Fibroblast of the aortic adventitia (primary cell): Measurements from ENCODE around the gene LRMDA. TPM values are rescaled to one million over a fixed set of nuclear protein-coding genes. Genes with fewer than 3 reads are reported as not detected.

Experiments used
- DNase-seq: peaks from one replicate; pipeline ENCODE4 v3.0.0-alpha.2; 2010; ENCODE audit warnings: low read depth
- H3K4me3 ChIP-seq: 2 replicates; pipeline ENCODE4 v1.5.1; 2011; ENCODE audit warnings: low read depth, mild to moderate bottlenecking, control low read depth, low read length, moderate library complexity
- total RNA-seq: library from RNA; depleted of rRNA; stranded (reverse); fragments of >200 nt; gene quantifications from 2 replicates; pipeline ENCODE4 v1.2.3, GENCODE V29; 2012; ENCODE audit warnings: low replicate concordance
- TF ChIP-seq, protein P1 (sequence below): IDR thresholded peaks from 2 replicates; pipeline ENCODE4 v1.5.1; 2011; ENCODE audit warnings: mild to moderate bottlenecking, low read length, control low read depth, inconsistent platforms; ENCODE audit not compliant: insufficient read depth

The LRMDA gene
- total RNA-seq, 1 donor = 6.3 TPM

- TF ChIP-seq, protein P1, sequence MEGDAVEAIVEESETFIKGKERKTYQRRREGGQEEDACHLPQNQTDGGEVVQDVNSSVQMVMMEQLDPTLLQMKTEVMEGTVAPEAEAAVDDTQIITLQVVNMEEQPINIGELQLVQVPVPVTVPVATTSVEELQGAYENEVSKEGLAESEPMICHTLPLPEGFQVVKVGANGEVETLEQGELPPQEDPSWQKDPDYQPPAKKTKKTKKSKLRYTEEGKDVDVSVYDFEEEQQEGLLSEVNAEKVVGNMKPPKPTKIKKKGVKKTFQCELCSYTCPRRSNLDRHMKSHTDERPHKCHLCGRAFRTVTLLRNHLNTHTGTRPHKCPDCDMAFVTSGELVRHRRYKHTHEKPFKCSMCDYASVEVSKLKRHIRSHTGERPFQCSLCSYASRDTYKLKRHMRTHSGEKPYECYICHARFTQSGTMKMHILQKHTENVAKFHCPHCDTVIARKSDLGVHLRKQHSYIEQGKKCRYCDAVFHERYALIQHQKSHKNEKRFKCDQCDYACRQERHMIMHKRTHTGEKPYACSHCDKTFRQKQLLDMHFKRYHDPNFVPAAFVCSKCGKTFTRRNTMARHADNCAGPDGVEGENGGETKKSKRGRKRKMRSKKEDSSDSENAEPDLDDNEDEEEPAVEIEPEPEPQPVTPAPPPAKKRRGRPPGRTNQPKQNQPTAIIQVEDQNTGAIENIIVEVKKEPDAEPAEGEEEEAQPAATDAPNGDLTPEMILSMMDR = no peak
- no peak for DNase-seq
- no peak overlapping the region for H3K4me3 ChIP-seq
These were observed 407.1 kb downstream of the LRMDA start for GRCh38 chr10:75838486-75838885.

DNA sequence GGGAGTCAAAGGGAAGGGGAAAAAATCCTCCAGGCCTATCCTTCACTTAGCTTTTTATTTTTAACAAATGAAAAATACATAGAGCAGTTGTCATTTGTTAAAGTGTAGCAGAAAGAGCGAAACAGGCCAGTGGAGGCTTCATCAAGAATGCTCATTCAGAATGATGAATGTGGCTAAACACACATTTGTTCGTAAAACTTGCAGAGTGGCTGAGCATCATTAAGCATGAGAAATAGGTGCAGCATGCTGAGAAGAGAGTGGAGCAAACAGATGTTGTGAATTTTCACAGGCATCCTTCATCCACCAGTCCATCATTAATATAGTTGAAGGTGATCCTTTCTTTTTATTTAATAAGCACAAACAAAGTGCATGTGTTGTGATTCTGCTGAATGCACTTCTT, 407.6 kb downstream of the LRMDA start:
- no peak for DNase-seq
- no peak overlapping the region for H3K4me3 ChIP-seq
- TF ChIP-seq, protein P1 = no peak

DNA sequence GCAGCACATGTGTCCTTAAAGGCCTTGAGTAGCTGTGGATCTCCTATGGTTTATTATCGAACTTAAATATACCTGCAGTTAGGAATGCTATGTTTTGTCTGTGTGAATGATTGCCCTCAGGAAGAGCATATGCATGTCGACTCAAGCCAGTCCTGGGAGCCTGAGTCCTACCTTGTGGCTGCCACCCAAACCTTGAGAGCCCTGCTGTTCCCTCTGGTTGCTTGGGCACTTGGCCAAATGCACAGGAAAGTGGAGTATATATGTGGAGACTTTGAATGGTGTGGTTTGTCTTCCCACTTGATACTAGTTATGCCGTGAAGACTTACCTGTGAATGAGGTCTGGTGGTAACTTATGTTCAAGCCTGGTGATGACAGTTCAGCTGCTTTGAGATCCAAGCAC, 409.8 kb downstream of the LRMDA start:
- TF ChIP-seq, protein P1 = no peak
- no peak overlapping the region for H3K4me3 ChIP-seq
- DNase-seq = no peak

DNA sequence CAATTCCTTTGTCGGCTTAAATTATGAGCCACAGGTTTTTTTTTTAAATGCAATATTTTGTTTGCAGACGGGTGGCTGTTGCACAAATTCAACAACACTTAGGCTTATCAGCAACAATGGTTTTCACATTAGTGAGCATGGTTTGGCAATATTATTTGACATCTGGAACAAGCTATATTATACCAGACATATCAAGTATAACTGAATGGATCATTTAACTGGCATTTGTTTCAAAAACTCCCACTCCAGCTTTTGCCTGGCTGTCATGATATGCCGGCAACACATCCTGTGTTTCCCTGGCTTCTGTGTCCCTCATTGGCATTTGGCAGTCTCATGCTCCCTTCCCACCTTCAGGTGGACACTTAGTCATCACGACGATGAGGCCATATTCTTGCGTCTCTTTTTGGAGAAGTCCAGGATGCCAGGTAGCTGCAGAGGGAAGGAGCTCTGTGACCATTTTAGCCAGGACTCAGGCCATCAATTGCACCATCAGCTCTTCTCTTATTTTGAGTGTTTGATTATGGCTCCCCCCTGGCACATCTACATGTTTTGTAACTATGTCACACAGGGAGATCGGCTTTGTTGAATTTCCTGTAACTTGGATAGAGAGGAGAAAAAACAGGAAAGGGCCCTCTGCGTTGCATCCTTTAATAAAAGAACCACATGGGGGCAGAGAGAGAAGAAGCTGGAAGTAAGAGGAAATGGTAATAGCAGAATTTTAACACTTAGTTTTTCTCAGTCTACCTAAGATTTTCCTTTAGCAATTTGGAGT, 413.9 kb downstream of the LRMDA start:
- DNase-seq = no peak
- TF ChIP-seq, protein P1 = no peak
- no peak overlapping the region for H3K4me3 ChIP-seq

DNA sequence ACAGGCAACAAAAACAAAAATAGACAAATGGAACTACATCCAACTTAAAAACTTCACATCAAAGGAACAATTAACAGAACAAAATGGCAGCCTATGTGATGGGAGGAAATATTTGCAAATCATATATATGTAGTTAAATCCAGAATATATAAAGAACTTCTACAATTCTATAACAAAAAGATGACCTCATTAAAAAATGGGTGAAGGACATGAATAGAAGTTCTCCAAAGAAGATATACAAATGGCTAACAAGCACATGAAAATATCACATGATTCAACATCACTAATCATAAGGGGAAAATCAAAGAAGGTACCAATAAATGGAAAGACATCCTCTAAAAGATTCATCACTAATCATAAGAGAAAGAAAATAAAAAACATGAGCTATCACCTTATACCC, 416.1 kb downstream of the LRMDA start:
- TF ChIP-seq, protein P1 = no peak
- no peak for DNase-seq
- no peak overlapping the region for H3K4me3 ChIP-seq

DNA sequence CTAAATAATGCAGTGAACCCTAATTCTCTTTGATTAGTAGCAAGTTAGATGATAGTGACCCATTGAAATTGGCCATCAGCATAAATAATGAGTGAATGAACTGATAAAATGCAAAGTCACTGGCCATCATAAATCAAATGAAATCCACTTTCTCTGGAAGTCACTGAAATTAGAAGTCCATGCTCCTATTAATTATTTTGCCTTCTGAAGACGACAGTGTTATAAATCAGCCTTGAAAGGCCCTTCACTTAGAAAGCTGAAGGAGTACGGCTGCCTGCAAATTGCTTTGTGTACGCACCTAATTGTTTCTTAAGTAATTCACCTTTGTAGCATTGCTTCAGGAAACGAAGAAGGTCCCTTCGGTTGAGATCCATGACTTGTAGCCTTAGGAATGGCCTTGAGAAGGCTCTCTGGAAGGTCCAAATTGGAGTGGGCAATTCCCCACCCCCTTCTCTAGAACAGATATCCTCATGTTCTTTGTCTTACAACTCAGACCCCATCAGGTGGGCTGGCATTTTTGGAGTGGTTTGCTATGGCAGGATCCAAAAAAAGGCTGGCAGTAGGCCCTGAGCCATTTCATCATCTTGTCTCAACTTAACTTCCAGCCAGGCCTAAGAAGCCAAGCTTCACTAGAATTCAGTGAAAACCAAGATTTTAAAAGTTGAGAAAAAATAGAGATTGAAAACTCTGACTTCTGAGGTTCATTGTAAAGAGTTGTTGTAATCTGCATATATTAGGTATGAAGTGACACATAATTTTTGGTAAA, 420.3 kb downstream of the LRMDA start:
- no peak overlapping the region for H3K4me3 ChIP-seq
- peak; percentile 3 for DNase-seq
- TF ChIP-seq, protein P1 = no peak
